HG03469 (cell line): ENCODE data around the gene POU6F2.

ENCODE experiments used
- ATAC-seq: cut with Tn5 transposase; IDR thresholded peaks from one replicate; pipeline ENCODE4 v1.9.1; 2021; ENCODE audit warnings: mild to moderate bottlenecking, moderate library complexity, moderate number of reproducible peaks; ENCODE audit not compliant: unreplicated experiment

The POU6F2 gene

GRCh38 chr7:39468808-39469374 is 491.2 kb downstream of the POU6F2 start:
- ATAC-seq: no peak

GRCh38 chr7:39480901-39481300 is 503.2 kb downstream of the POU6F2 start:
- ATAC-seq: no peak

- ATAC-seq: no peak
Observed at GRCh38 chr7:39488467-39489393, 511.0 kb downstream of the POU6F2 start.

- no peak for ATAC-seq
Observed at GRCh38 chr7:39490296-39490695, 512.6 kb downstream of the POU6F2 start.

- ATAC-seq: no peak
Observed at GRCh38 chr7:39493934-39494333, 516.2 kb downstream of the POU6F2 start.

GRCh38 chr7:39501358-39501757 is 523.6 kb downstream of the POU6F2 start:
- ATAC-seq: no peak

- ATAC-seq: no peak
Observed at GRCh38 chr7:39504963-39505362, 527.3 kb downstream of the POU6F2 start.

GRCh38 chr7:39507866-39508551 is 530.3 kb downstream of the POU6F2 start:
- no peak for ATAC-seq

GRCh38 chr7:39509436-39509835 is 531.7 kb downstream of the POU6F2 start:
- ATAC-seq: no peak

GRCh38 chr7:39509912-39510311 is 532.2 kb downstream of the POU6F2 start:
- no peak for ATAC-seq

GRCh38 chr7:39510864-39511354 is 533.2 kb downstream of the POU6F2 start:
- ATAC-seq: no peak

- ATAC-seq: no peak
Observed at GRCh38 chr7:39515534-39516228, 538.0 kb downstream of the POU6F2 start.

GRCh38 chr7:39516498-39516897 is 538.8 kb downstream of the POU6F2 start:
- ATAC-seq: no peak

- no peak for ATAC-seq
Observed at GRCh38 chr7:39517240-39517639, 539.5 kb downstream of the POU6F2 start.
